ENCODE data around the gene RUNX2.

Gene RUNX2

DNA sequence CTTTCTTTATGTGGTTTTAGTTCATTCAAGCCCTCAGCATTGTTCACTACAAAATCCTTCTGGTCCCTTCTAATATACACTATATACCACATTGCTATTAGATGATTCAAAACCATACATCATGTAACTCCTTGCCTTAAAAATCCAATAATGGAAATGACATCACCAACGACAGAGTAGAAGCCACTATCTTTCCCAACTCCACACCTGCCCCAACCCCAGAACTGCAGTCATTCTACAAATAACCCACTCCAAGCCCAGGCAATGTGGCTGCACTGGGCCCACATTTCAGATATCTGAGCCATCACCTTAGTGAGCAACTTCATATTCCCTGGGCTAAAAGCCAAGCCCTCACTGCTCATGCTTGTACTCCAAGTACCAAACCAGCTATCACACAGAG, 22.6 kb upstream of the RUNX2 start:
- Histone ChIP-seq H3K4me1 (ENCODE audit: control insufficient read depth, low read depth, low read length) (no peaks in the 10 kb centered on the region), H3K27ac (ENCODE audit: low read length) (no peak overlapping the region), H3K9ac (ENCODE audit: low read length) (no peak overlapping the region), H3K4me3 (ENCODE audit: low read length) (no peak overlapping the region), H3K27me3 (ENCODE audit: control insufficient read depth, insufficient read depth, low read length) (no peaks in the 10 kb centered on the region), H3K9me3 (ENCODE audit: control insufficient read depth, low read depth, low read length) (no peaks in the 10 kb centered on the region), H3K36me3 (ENCODE audit: control insufficient read depth, low read depth, low read length) (no peaks in the 10 kb centered on the region)

DNA sequence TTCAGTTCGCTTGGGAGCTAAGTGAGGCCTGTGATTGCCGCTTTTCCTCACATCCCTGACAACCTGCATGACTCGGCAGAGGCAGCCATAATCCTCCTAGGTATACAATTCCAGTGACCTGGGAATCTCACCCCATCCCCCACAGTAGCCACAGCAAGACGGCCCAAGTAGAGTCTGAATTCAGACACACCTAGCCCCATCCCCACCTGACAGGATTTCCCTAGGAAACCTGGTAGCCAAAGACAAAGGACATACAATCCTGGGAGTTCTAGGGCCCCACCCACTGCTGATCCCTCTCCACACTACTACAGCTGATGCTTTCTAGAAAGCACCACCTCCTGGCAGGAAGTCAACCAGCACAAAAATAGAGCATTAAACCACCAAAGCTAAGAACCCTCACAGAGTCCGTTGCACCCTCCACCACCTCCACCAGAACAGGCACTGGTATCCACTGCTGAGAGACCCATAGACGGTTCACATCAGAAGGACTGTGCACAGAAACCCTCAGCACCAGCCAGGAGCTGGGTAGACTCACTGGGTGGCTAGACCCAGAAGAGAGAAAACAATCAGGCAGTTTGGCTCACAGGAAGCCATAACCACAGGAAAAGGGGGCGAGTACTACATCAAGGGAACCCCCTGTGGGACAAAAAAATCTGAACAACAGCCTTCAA, 17.9 kb upstream of the RUNX2 start:
- H3K27ac ChIP-seq (ENCODE audit: low read length), result no peak overlapping the region
- H3K4me1 ChIP-seq (ENCODE audit: control insufficient read depth, low read depth, low read length), result no peaks in the 10 kb centered on the region
- no peaks in the 10 kb centered on the region for H3K9me3 ChIP-seq (ENCODE audit: control insufficient read depth, low read depth, low read length)
- H3K4me3 ChIP-seq (ENCODE audit: low read length), result no peak overlapping the region
- H3K36me3 ChIP-seq (ENCODE audit: control insufficient read depth, low read depth, low read length), result no peaks in the 10 kb centered on the region
- H3K27me3 ChIP-seq (ENCODE audit: control insufficient read depth, insufficient read depth, low read length), result no peaks in the 10 kb centered on the region
- H3K9ac ChIP-seq (ENCODE audit: low read length), result no peak overlapping the region

DNA sequence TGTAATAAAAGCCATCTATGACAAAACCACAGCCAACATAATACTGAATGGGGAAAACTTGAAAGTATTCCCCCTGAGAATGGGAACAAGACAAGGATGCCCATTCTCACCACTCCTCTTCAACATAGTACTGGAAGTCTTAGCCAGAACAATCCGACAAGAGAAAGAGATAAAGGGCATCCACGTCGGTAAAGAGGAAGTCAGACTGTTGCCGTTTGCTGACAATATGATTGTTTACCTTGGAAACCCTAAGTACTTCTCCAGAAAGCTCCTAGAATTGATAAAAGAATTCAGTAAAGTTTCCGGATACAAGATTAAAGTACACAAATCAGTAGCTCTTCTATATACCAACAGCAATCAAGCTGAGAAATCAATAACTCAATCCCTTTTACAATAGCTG, 14.0 kb upstream of the RUNX2 start:
- no peak overlapping the region for H3K27ac ChIP-seq (ENCODE audit: low read length)
- no peaks in the 10 kb centered on the region for H3K4me1 ChIP-seq (ENCODE audit: control insufficient read depth, low read depth, low read length)
- no peak overlapping the region for H3K9ac ChIP-seq (ENCODE audit: low read length)
- no peak overlapping the region for H3K4me3 ChIP-seq (ENCODE audit: low read length)
- H3K36me3 ChIP-seq (ENCODE audit: control insufficient read depth, low read depth, low read length), result no peaks in the 10 kb centered on the region
- no peaks in the 10 kb centered on the region for H3K9me3 ChIP-seq (ENCODE audit: control insufficient read depth, low read depth, low read length)
- H3K27me3 ChIP-seq (ENCODE audit: control insufficient read depth, insufficient read depth, low read length), result no peaks in the 10 kb centered on the region

GRCh38 chr6:45320349-45320748, 7.8 kb upstream of the RUNX2 start:
- no peak overlapping the region for H3K27ac ChIP-seq (ENCODE audit: low read length)
- H3K9ac ChIP-seq (ENCODE audit: low read length), result no peak overlapping the region
- no peaks in the 10 kb centered on the region for H3K27me3 ChIP-seq (ENCODE audit: control insufficient read depth, insufficient read depth, low read length)
- no peaks in the 10 kb centered on the region for H3K36me3 ChIP-seq (ENCODE audit: control insufficient read depth, low read depth, low read length)
- H3K4me3 ChIP-seq (ENCODE audit: low read length), result no peak overlapping the region
- H3K4me1 ChIP-seq (ENCODE audit: control insufficient read depth, low read depth, low read length), result no peaks in the 10 kb centered on the region
- H3K9me3 ChIP-seq (ENCODE audit: control insufficient read depth, low read depth, low read length), result no peaks in the 10 kb centered on the region

DNA sequence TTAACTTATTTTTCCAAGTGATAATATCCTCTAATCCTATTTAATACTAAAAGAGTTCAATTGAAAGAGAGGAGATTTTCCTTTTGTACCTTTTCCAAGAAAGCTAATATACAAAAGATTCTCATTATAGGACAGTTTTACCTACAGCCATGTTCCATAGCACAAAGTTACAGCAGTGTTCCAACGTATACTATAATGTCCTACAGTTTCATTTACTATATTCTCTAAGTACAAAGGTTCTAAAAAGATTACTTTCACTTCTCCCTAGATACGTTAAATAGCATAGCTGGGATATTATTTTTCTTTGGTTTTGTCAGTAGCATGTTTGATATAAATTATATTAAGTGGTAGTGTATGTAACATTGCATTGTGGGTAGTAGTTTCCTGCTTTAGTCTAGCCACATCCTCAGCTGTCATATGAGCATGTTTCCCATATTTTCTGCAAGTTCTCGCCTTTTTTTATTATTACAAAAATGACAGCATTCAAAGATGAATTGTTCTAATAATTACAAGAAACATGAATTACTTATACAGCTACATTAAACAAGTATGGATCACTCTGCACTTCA, 4.4 kb upstream of the RUNX2 start:
- no peaks in the 10 kb centered on the region for H3K9me3 ChIP-seq (ENCODE audit: control insufficient read depth, low read depth, low read length)
- H3K27ac ChIP-seq (ENCODE audit: low read length), result no peak overlapping the region
- H3K36me3 ChIP-seq (ENCODE audit: control insufficient read depth, low read depth, low read length), result no peaks in the 10 kb centered on the region
- H3K9ac ChIP-seq (ENCODE audit: low read length), result no peak overlapping the region
- no peaks in the 10 kb centered on the region for H3K27me3 ChIP-seq (ENCODE audit: control insufficient read depth, insufficient read depth, low read length)
- H3K4me3 ChIP-seq (ENCODE audit: low read length), result no peak overlapping the region
- peaks cover 16% of the 10 kb centered on the region for H3K4me1 ChIP-seq (ENCODE audit: control insufficient read depth, low read depth, low read length)

- Histone ChIP-seq H3K27me3 (ENCODE audit: control insufficient read depth, insufficient read depth, low read length) (no peaks in the 10 kb centered on the region), H3K4me1 (ENCODE audit: control insufficient read depth, low read depth, low read length) (peaks cover 16% of the 10 kb centered on the region), H3K36me3 (ENCODE audit: control insufficient read depth, low read depth, low read length) (no peaks in the 10 kb centered on the region), H3K27ac (ENCODE audit: low read length) (no peak overlapping the region), H3K9ac (ENCODE audit: low read length) (no peak overlapping the region), H3K4me3 (ENCODE audit: low read length) (no peak overlapping the region), H3K9me3 (ENCODE audit: control insufficient read depth, low read depth, low read length) (no peaks in the 10 kb centered on the region)
Observed at GRCh38 chr6:45326698-45327417, 1.3 kb upstream of the RUNX2 start.

GRCh38 chr6:45328523-45328922, 393 bp downstream of the RUNX2 start:
- no peaks in the 10 kb centered on the region for H3K9me3 ChIP-seq (ENCODE audit: control insufficient read depth, low read depth, low read length)
- no peaks in the 10 kb centered on the region for H3K27me3 ChIP-seq (ENCODE audit: control insufficient read depth, insufficient read depth, low read length)
- no peak overlapping the region for H3K27ac ChIP-seq (ENCODE audit: low read length)
- peaks cover 16% of the 10 kb centered on the region for H3K4me1 ChIP-seq (ENCODE audit: control insufficient read depth, low read depth, low read length)
- no peaks in the 10 kb centered on the region for H3K36me3 ChIP-seq (ENCODE audit: control insufficient read depth, low read depth, low read length)
- H3K4me3 ChIP-seq (ENCODE audit: low read length), result no peak overlapping the region
- H3K9ac ChIP-seq (ENCODE audit: low read length), result no peak overlapping the region

GRCh38 chr6:45344900-45345299, 16.8 kb downstream of the RUNX2 start:
- Histone ChIP-seq H3K4me3 (ENCODE audit: low read length) (no peak overlapping the region), H3K36me3 (ENCODE audit: control insufficient read depth, low read depth, low read length) (no peaks in the 10 kb centered on the region), H3K27me3 (ENCODE audit: control insufficient read depth, insufficient read depth, low read length) (no peaks in the 10 kb centered on the region), H3K9me3 (ENCODE audit: control insufficient read depth, low read depth, low read length) (no peaks in the 10 kb centered on the region), H3K27ac (ENCODE audit: low read length) (no peak overlapping the region), H3K4me1 (ENCODE audit: control insufficient read depth, low read depth, low read length) (no peaks in the 10 kb centered on the region), H3K9ac (ENCODE audit: low read length) (no peak overlapping the region)

- Histone ChIP-seq H3K4me1 (ENCODE audit: control insufficient read depth, low read depth, low read length) (no peaks in the 10 kb centered on the region), H3K9me3 (ENCODE audit: control insufficient read depth, low read depth, low read length) (no peaks in the 10 kb centered on the region), H3K36me3 (ENCODE audit: control insufficient read depth, low read depth, low read length) (no peaks in the 10 kb centered on the region), H3K4me3 (ENCODE audit: low read length) (no peak overlapping the region), H3K9ac (ENCODE audit: low read length) (no peak overlapping the region), H3K27me3 (ENCODE audit: control insufficient read depth, insufficient read depth, low read length) (no peaks in the 10 kb centered on the region), H3K27ac (ENCODE audit: low read length) (no peak overlapping the region)
Observed at GRCh38 chr6:45350186-45350710, 22.1 kb downstream of the RUNX2 start.

DNA sequence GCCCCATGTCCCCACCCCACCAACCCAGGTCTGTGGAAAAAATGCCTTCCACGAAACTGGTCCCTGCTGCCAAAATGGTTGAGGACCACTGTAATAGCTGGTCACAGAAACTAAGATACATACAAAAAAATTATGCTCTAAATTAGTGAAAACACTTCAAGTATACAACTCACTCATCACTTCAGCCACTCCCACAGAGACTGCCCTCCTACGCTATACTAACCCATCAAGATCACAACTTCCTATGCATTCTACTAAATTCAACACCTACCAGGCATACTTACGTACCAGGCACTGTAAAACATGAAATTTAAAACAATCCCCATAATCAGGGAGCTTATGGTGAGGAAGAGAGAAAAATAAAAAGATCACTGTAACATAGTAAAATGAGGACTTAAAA, 22.9 kb downstream of the RUNX2 start:
- Histone ChIP-seq H3K27ac (ENCODE audit: low read length) (no peak overlapping the region), H3K9me3 (ENCODE audit: control insufficient read depth, low read depth, low read length) (no peaks in the 10 kb centered on the region), H3K4me1 (ENCODE audit: control insufficient read depth, low read depth, low read length) (no peaks in the 10 kb centered on the region), H3K36me3 (ENCODE audit: control insufficient read depth, low read depth, low read length) (no peaks in the 10 kb centered on the region), H3K27me3 (ENCODE audit: control insufficient read depth, insufficient read depth, low read length) (no peaks in the 10 kb centered on the region), H3K4me3 (ENCODE audit: low read length) (no peak overlapping the region), H3K9ac (ENCODE audit: low read length) (no peak overlapping the region)

DNA sequence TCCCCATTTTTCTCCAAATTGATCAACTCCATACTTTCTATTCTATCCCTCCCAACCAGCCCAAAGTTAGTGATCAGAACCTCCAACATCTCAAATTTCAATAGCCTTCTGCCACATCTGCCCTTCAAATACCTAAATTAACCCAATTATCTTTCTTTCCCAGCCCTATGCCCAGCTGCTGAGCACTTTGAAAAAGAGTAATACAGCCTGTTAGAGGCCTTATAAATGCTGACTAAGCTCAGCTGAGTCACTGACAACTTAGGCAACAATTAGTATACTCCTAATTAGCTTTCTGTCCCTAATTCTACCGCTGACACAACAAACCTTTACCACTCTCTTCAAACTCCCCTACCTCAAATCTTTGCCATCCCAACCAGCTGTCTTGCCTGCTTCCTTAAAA, 23.5 kb downstream of the RUNX2 start:
- no peaks in the 10 kb centered on the region for H3K4me1 ChIP-seq (ENCODE audit: control insufficient read depth, low read depth, low read length)
- H3K27ac ChIP-seq (ENCODE audit: low read length), result no peak overlapping the region
- no peaks in the 10 kb centered on the region for H3K36me3 ChIP-seq (ENCODE audit: control insufficient read depth, low read depth, low read length)
- no peaks in the 10 kb centered on the region for H3K27me3 ChIP-seq (ENCODE audit: control insufficient read depth, insufficient read depth, low read length)
- no peak overlapping the region for H3K4me3 ChIP-seq (ENCODE audit: low read length)
- H3K9me3 ChIP-seq (ENCODE audit: control insufficient read depth, low read depth, low read length), result no peaks in the 10 kb centered on the region
- no peak overlapping the region for H3K9ac ChIP-seq (ENCODE audit: low read length)

Measured in iPS-18a (cell line).